ENCODE data around the gene MRFAP1. TPM values are rescaled to one million over a fixed set of nuclear protein-coding genes. Genes with fewer than 3 reads are reported as not detected.
A peak's percentile ranks its signal among the peaks of the same experiment; 100 is the strongest.

MRFAP1 gene
- polyA plus RNA-seq, 3 donors: 72.1 to 180 (median 171) TPM

DNA sequence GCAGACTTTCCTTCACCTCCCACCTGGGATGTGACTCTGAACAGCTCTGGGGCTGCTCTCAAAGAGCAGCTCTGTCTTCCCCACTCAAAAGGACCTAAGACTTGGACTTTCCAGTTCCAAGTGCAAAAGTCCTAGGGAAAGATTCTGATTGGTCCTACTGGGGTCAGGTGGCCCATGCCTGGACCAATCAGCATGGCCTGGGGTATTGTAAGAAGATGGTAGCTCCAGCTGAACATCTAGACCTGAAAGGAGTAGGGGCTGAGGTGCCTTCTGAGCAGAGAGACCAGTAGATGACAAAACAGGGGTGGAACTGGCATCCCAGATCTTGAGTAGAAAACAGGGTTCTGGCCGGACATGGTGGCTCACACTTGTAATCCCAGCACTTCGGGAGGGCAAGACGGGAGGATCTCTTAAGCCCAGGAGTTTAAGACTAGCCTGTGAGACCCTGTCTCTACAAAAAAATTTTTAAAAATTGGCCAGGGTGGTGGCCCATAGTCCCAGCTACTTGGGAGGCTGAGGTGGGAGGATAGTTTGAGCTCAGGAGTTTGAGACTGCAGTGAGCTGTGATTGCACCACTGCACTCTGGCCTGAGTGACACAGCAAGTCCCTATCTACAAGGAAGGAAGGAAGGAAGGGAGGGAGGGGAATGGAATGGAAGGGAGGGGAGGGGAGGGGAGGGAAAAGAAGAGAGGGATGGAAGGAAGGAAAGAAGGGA lies 27.4 kb upstream of the MRFAP1 start:
- WGBS (ENCODE audit: insufficient coverage): 97% methylated on average over 3 of the region's 3 CpGs
- Mint-ChIP-seq H3K27ac (peak overlapping the region in 3 of 7 donors; percentile 11 to 31 (median 30)), H3K9me3 (peaks cover 0 to 7% (median 3%) of the 10 kb centered on the region in 7 donors), H3K27me3 (ENCODE audit: low read depth in 3 of 3) (peaks cover 0 to 6% (median 0%) of the 10 kb centered on the region in 3 donors), H3K4me3 (no peak overlapping the region), H3K36me3 (peaks cover 88 to 95% of the 10 kb centered on the region in 2 donors), H3K4me1 (peaks cover 2% of the 10 kb centered on the region)
- Histone ChIP-seq H3K4me1 (ENCODE audit: control insufficient read depth in 1 of 2, insufficient read depth in 2 of 2, low read length in 2 of 2) (no peaks in the 10 kb centered on the region), H3K9ac (ENCODE audit: insufficient read depth, low read length, poor library complexity, severe bottlenecking) (no peak overlapping the region), H4K20me1 (ENCODE audit: insufficient read depth, low read length) (no peaks in the 10 kb centered on the region), H3K36me3 (replicated peaks in 1 of 2; ENCODE audit: control insufficient read depth in 1 of 2, insufficient read depth in 2 of 2, low read length in 2 of 2) (peaks cover 91 to 100% of the 10 kb centered on the region in 2 donors), H3K27me3 (ENCODE audit: control insufficient read depth in 2 of 2, insufficient read depth in 2 of 2, low read length in 2 of 2) (no peaks in the 10 kb centered on the region), H2AFZ (ENCODE audit: insufficient read depth, low read depth, low read length, poor library complexity, severe bottlenecking) (no peak overlapping the region), H3K9me3 (replicated peaks in 1 of 2; ENCODE audit: control insufficient read depth in 1 of 2, insufficient read depth in 1 of 2, low read length in 2 of 2) (no peaks in the 10 kb centered on the region), H3K27ac (ENCODE audit: low read depth in 1 of 2, low read length in 2 of 2) (no peak overlapping the region), H3K79me2 (ENCODE audit: insufficient read depth, low read length) (no peaks in the 10 kb centered on the region), H3K4me3 (replicated peaks in 1 of 3; ENCODE audit: low read depth in 2 of 3, low read length in 3 of 3) (no peak overlapping the region), H3K4me2 (replicated peaks; ENCODE audit: extremely low read depth, low read length, poor library complexity, severe bottlenecking) (no peak overlapping the region)
- TF ChIP-seq, protein P1, sequence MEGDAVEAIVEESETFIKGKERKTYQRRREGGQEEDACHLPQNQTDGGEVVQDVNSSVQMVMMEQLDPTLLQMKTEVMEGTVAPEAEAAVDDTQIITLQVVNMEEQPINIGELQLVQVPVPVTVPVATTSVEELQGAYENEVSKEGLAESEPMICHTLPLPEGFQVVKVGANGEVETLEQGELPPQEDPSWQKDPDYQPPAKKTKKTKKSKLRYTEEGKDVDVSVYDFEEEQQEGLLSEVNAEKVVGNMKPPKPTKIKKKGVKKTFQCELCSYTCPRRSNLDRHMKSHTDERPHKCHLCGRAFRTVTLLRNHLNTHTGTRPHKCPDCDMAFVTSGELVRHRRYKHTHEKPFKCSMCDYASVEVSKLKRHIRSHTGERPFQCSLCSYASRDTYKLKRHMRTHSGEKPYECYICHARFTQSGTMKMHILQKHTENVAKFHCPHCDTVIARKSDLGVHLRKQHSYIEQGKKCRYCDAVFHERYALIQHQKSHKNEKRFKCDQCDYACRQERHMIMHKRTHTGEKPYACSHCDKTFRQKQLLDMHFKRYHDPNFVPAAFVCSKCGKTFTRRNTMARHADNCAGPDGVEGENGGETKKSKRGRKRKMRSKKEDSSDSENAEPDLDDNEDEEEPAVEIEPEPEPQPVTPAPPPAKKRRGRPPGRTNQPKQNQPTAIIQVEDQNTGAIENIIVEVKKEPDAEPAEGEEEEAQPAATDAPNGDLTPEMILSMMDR (IDR thresholded peaks at IDR 0.05): no peak
- DNase-seq: no peak
- intact Hi-C loops (cut with micrococcal nuclease): no loop called here

DNA sequence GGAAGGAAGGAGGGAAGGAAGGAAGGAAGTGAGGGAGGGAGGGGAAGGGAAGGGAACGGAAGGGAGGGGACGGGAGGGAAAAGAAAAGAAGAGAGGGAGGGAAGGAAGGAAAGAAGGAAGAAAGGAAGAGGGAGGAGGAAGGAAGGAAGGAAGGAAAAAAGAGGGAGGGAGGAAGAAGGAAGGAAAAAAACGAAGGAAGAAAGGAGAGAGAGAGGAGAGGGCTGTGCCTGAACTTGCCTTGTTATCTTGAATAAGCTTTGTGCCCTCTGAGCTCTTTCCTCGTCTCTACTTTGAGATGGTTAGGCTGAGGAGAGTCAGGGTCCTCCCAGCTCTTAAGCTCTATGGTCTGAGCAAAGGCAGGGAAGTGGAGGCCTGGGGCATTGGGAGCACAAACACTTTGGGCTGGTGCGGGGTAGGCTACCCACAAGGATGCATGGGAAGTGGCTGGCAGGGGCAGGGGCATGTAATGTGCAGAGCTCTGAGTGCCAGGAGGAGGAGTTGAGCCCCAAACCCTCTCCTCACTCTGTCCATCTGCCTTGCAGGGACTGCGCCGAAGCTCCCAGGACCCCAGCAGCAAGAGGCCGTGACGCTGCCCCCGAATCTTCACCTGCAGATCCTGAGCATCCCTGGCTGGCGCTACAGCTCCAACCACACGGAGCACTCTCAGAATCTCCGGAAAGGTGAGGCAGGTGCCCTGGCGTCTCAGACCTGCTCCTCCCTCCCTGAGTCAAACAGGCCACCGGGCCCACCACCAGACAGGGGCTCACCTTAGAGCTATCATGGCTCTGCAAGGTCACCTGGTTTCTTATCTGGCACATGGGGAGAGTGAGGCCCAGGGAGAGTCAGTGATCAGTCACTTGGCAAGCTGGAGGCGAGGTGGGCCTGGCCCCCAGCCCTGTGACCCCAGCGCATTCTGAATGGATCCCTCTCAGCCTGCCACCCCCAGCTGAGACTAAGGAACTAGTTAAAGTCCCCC lies 26.5 kb upstream of the MRFAP1 start:
- DNase-seq: no peak
- no peak overlapping the region for H3K9ac ChIP-seq (ENCODE audit: insufficient read depth, low read length, poor library complexity, severe bottlenecking)
- no peaks in the 10 kb centered on the region for H3K4me1 ChIP-seq (ENCODE audit: control insufficient read depth in 1 of 2, insufficient read depth in 2 of 2, low read length in 2 of 2)
- Mint-ChIP-seq H3K4me1 (peaks cover 2% of the 10 kb centered on the region), H3K27me3 (ENCODE audit: low read depth in 3 of 3) (peaks cover 0 to 6% (median 0%) of the 10 kb centered on the region in 3 donors), H3K4me3 (no peak overlapping the region), H3K9me3 (peaks cover 0 to 7% (median 3%) of the 10 kb centered on the region in 7 donors), H3K36me3 (peaks cover 88 to 95% of the 10 kb centered on the region in 2 donors), H3K27ac (peak overlapping the region in 1 of 7 donors; percentile 18)
- WGBS (ENCODE audit: insufficient coverage): 89% methylated on average over 13 of the region's 17 CpGs
- no peak overlapping the region for H3K27ac ChIP-seq (ENCODE audit: low read depth in 1 of 2, low read length in 2 of 2)
- no peaks in the 10 kb centered on the region for H3K9me3 ChIP-seq (replicated peaks in 1 of 2; ENCODE audit: control insufficient read depth in 1 of 2, insufficient read depth in 1 of 2, low read length in 2 of 2)
- no peak overlapping the region for H2AFZ ChIP-seq (ENCODE audit: insufficient read depth, low read depth, low read length, poor library complexity, severe bottlenecking)
- intact Hi-C loops (cut with micrococcal nuclease): no loop called here
- H3K4me2 ChIP-seq (replicated peaks; ENCODE audit: extremely low read depth, low read length, poor library complexity, severe bottlenecking): no peak overlapping the region
- H3K4me3 ChIP-seq (replicated peaks in 1 of 3; ENCODE audit: low read depth in 2 of 3, low read length in 3 of 3): no peak overlapping the region
- H3K36me3 ChIP-seq (replicated peaks in 1 of 2; ENCODE audit: control insufficient read depth in 1 of 2, insufficient read depth in 2 of 2, low read length in 2 of 2): peaks cover 91 to 100% of the 10 kb centered on the region in 2 donors
- no peaks in the 10 kb centered on the region for H4K20me1 ChIP-seq (ENCODE audit: insufficient read depth, low read length)
- no peaks in the 10 kb centered on the region for H3K27me3 ChIP-seq (ENCODE audit: control insufficient read depth in 2 of 2, insufficient read depth in 2 of 2, low read length in 2 of 2)
- no peaks in the 10 kb centered on the region for H3K79me2 ChIP-seq (ENCODE audit: insufficient read depth, low read length)
- TF ChIP-seq, protein P1 (IDR thresholded peaks at IDR 0.05): no peak

Data from CD14-positive monocyte (primary cell).